Measurements from ENCODE around the gene ATP5F1D.

Gene ATP5F1D

DNA sequence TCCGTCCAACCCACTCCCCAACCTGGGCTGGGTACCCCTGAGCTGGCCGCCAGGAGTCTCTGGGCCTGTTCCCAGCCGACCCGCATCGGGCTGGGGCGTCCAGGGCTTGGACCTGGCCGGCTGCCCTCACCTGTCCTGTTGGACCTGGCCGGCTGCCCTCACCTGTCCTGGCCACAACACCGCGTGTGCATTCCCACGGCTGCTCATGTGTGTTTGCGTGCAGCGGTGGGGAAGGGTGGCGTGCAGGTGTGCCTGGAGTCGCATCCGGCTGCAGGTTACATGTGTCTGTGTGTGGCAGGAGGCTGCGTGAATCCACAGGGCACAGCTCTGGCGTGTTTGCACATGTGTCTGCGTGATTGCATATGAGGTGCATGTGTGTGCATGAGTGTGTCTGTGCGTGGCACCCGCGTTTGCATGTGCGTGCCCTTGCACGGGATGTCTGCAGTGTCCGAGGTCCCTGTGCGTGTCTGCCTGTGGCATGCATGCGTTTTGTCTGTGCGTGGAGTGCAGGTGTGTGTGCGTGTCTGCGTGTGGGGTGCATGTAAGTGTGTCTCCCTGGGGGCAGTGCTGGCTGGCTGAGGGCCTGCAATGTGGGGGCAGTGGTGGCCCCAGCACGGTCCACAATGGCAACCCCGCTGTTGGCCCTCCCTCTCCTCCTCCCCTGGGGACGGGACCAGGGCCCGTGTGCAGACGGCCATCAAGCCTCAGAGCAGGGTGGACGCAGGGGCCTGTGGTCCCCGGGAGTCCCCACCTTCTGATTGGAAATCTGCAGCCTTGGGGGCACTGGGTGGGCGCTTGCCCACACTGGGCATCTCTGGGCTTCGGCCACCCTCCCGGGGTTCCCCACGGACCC, 47.5 kb downstream of the ATP5F1D start:
- Histone ChIP-seq H2BK120ac (ENCODE audit: insufficient read depth, low read length, poor library complexity) (no peak overlapping the region), H3K27ac (ENCODE audit: low read depth, low read length) (no peak overlapping the region), H3K23ac (ENCODE audit: low read length) (no peak overlapping the region), H3K14ac (ENCODE audit: low read length) (no peak overlapping the region), H3K79me2 (ENCODE audit: control insufficient read depth, insufficient read depth, low read length, poor library complexity) (no peaks in the 10 kb centered on the region), H3K9me3 (ENCODE audit: insufficient read depth, low read depth, low read length) (no peaks in the 10 kb centered on the region), H4K91ac (ENCODE audit: low read depth, low read length) (no peak overlapping the region), H3K4ac (ENCODE audit: low read depth, low read length) (no peak overlapping the region), H3K4me2 (ENCODE audit: low read length) (no peak overlapping the region), H2AFZ (ENCODE audit: insufficient read depth, low read length, poor library complexity) (no peak overlapping the region), H3K9ac (ENCODE audit: low read length) (no peak overlapping the region), H4K8ac (ENCODE audit: low read depth, low read length) (no peak overlapping the region), H3K4me3 (ENCODE audit: low read depth, low read length) (no peak overlapping the region), H4K12ac (ENCODE audit: low read depth, low read length) (no peak overlapping the region), H2BK5ac (ENCODE audit: low read depth, low read length, poor library complexity) (no peak overlapping the region), H3K27me3 (ENCODE audit: insufficient read depth, low read length) (peaks cover 7% of the 10 kb centered on the region), H3K4me1 (ENCODE audit: control insufficient read depth in 1 of 2, insufficient read depth in 2 of 2, low read length in 2 of 2) (peaks cover 0 to 10% of the 10 kb centered on the region in 2 experiments), H2BK12ac (ENCODE audit: low read length) (no peak overlapping the region), H3K36me3 (ENCODE audit: control insufficient read depth in 1 of 2, insufficient read depth in 2 of 2, low read length in 2 of 2) (no peaks in the 10 kb centered on the region), H3K18ac (ENCODE audit: low read length) (no peak overlapping the region), H2AK5ac (ENCODE audit: low read length) (no peak overlapping the region), H3K79me1 (ENCODE audit: low read length) (no peaks in the 10 kb centered on the region)
- no CpG with 5 or more reads among the region's 41 CpGs for WGBS (ENCODE audit: extremely low coverage, insufficient coverage, insufficient read length)
- DNase-seq: peak in 1 of 2 donors; percentile 40

DNA sequence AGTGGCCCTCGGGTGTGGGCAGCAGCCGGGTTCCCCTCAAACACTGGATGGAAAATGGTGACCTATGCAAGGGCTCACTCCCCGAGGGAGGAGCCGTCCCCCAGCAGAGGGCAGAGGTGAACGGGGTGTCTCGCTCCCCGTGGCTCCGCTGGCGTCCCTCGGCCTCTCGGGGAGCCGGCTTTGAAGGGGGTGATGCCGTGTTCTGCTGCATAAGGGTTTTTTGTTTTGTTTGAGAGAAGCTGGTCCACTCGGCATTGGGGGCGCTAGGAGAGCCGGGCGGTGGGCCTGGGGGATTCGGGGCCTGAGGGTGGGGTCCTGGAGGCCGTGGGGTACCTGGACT, 48.1 kb downstream of the ATP5F1D start:
- Histone ChIP-seq H2BK12ac (ENCODE audit: low read length) (no peak overlapping the region), H3K36me3 (ENCODE audit: control insufficient read depth in 1 of 2, insufficient read depth in 2 of 2, low read length in 2 of 2) (no peaks in the 10 kb centered on the region), H3K79me1 (ENCODE audit: low read length) (no peaks in the 10 kb centered on the region), H3K23ac (ENCODE audit: low read length) (no peak overlapping the region), H3K4me2 (ENCODE audit: low read length) (no peak overlapping the region), H2AK5ac (ENCODE audit: low read length) (no peak overlapping the region), H3K9me3 (ENCODE audit: insufficient read depth, low read depth, low read length) (no peaks in the 10 kb centered on the region), H3K4me3 (ENCODE audit: low read depth, low read length) (no peak overlapping the region), H3K4me1 (ENCODE audit: control insufficient read depth in 1 of 2, insufficient read depth in 2 of 2, low read length in 2 of 2) (peaks cover 0 to 6% of the 10 kb centered on the region in 2 experiments), H3K9ac (ENCODE audit: low read length) (no peak overlapping the region), H3K27ac (ENCODE audit: low read depth, low read length) (no peak overlapping the region), H2BK5ac (ENCODE audit: low read depth, low read length, poor library complexity) (no peak overlapping the region), H3K79me2 (ENCODE audit: control insufficient read depth, insufficient read depth, low read length, poor library complexity) (no peaks in the 10 kb centered on the region), H3K18ac (ENCODE audit: low read length) (no peak overlapping the region), H4K8ac (ENCODE audit: low read depth, low read length) (no peak overlapping the region), H4K12ac (ENCODE audit: low read depth, low read length) (no peak overlapping the region), H2BK120ac (ENCODE audit: insufficient read depth, low read length, poor library complexity) (no peak overlapping the region), H3K27me3 (ENCODE audit: insufficient read depth, low read length) (peaks cover 7% of the 10 kb centered on the region), H2AFZ (ENCODE audit: insufficient read depth, low read length, poor library complexity) (no peak overlapping the region), H3K4ac (ENCODE audit: low read depth, low read length) (no peak overlapping the region), H3K14ac (ENCODE audit: low read length) (no peak overlapping the region), H4K91ac (ENCODE audit: low read depth, low read length) (no peak overlapping the region)
- WGBS (ENCODE audit: extremely low coverage, insufficient coverage, insufficient read length): no CpG with 5 or more reads among the region's 19 CpGs
- DNase-seq: no peak

DNA sequence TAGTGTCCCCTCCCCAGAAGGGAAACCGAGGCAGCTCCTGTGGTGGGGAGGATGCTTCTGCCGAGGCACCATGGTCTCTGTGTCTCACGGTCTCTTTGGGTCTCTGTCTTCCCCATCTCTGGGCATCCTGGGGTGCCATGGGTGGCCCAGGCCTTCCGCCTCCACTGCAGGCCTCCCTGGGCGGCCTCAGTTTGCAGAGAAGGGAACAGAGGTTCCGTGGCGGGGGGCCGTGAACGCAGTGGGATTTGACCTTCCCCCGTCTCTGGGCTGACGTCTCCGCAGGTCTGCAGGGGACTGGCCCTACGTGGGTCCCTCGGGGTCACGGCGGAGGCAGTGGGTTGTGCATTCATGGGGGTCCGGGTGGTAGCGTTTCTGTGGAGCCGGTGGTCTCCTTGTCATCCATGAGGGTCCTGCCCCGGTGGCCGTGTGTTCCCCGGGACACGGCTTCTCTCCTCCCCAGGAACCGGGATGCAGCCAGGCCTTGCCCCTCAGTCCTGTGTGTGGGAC, 48.7 kb downstream of the ATP5F1D start:
- Histone ChIP-seq H3K4me2 (ENCODE audit: low read length) (no peak overlapping the region), H3K4me1 (ENCODE audit: control insufficient read depth in 1 of 2, insufficient read depth in 2 of 2, low read length in 2 of 2) (peaks cover 0 to 6% of the 10 kb centered on the region in 2 experiments), H3K14ac (ENCODE audit: low read length) (no peak overlapping the region), H3K79me1 (ENCODE audit: low read length) (no peaks in the 10 kb centered on the region), H3K4me3 (ENCODE audit: low read depth, low read length) (no peak overlapping the region), H2BK120ac (ENCODE audit: insufficient read depth, low read length, poor library complexity) (no peak overlapping the region), H4K91ac (ENCODE audit: low read depth, low read length) (no peak overlapping the region), H4K8ac (ENCODE audit: low read depth, low read length) (no peak overlapping the region), H3K27me3 (ENCODE audit: insufficient read depth, low read length) (peaks cover 7% of the 10 kb centered on the region), H3K4ac (ENCODE audit: low read depth, low read length) (no peak overlapping the region), H3K9me3 (ENCODE audit: insufficient read depth, low read depth, low read length) (no peaks in the 10 kb centered on the region), H2BK12ac (ENCODE audit: low read length) (no peak overlapping the region), H2BK5ac (ENCODE audit: low read depth, low read length, poor library complexity) (no peak overlapping the region), H3K23ac (ENCODE audit: low read length) (no peak overlapping the region), H2AFZ (ENCODE audit: insufficient read depth, low read length, poor library complexity) (no peak overlapping the region), H3K27ac (ENCODE audit: low read depth, low read length) (no peak overlapping the region), H3K79me2 (ENCODE audit: control insufficient read depth, insufficient read depth, low read length, poor library complexity) (no peaks in the 10 kb centered on the region), H3K36me3 (ENCODE audit: control insufficient read depth in 1 of 2, insufficient read depth in 2 of 2, low read length in 2 of 2) (no peaks in the 10 kb centered on the region), H3K9ac (ENCODE audit: low read length) (no peak overlapping the region), H2AK5ac (ENCODE audit: low read length) (no peak overlapping the region), H3K18ac (ENCODE audit: low read length) (no peak overlapping the region), H4K12ac (ENCODE audit: low read depth, low read length) (no peak overlapping the region)
- no peak for DNase-seq
- WGBS (ENCODE audit: extremely low coverage, insufficient coverage, insufficient read length): no CpG with 5 or more reads among the region's 24 CpGs

DNA sequence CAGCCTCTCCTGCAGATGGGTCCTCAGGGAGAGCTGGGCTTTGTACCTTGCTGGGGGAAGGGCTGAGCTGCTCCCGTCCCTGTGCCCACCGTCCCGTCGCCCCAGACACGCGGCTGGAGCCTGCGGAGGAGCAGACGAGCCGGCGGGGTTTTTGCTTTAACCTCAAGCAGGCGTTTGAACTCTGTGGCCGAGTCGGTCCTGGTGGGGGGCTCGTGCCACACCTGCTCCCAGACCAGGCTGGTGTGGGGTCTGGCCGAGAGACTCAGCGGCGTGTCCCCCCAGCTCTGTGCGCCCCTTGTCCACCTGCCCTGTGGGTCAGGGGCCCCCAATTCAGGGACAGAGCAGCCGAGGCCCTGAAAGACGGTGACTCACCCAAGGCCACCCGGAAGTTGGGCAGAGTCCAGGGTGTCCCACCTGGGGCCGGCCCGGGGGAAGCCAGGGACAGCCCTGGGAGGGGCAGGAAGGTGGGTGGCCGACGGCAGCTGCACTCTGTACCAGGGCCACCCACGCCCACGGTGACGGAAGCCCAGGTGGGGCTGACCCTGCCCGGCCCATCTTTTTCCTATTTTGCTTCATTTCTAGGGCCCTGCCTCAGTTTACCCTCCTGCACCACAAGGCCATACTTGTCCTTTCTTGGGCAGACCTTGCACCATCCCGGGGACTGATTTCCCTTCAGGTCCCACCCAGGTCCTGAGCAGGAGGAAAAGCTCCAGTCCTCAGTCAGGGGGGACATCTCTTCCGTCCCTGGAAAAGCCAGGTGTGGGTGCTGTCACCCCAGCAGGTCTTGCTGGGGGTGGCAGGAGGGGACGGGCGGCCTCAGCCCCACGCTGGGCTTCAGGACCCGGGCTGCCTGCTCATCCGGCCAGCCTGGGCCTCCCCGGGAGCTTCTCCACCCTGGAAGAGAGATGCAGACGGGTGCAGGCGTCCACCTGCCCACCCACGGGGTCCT, 49.4 kb downstream of the ATP5F1D start:
- no peak overlapping the region for H2AFZ ChIP-seq (ENCODE audit: insufficient read depth, low read length, poor library complexity)
- H3K4ac ChIP-seq (ENCODE audit: low read depth, low read length): no peak overlapping the region

More for the DNA sequence above, 49.4 kb downstream of the ATP5F1D start:
- Histone ChIP-seq H2AK5ac (ENCODE audit: low read length) (no peak overlapping the region), H3K4me2 (ENCODE audit: low read length) (no peak overlapping the region), H3K23ac (ENCODE audit: low read length) (no peak overlapping the region), H3K18ac (ENCODE audit: low read length) (no peak overlapping the region), H4K8ac (ENCODE audit: low read depth, low read length) (no peak overlapping the region), H2BK120ac (ENCODE audit: insufficient read depth, low read length, poor library complexity) (no peak overlapping the region), H3K9ac (ENCODE audit: low read length) (no peak overlapping the region), H4K91ac (ENCODE audit: low read depth, low read length) (no peak overlapping the region), H3K4me3 (ENCODE audit: low read depth, low read length) (no peak overlapping the region), H4K12ac (ENCODE audit: low read depth, low read length) (no peak overlapping the region), H3K27ac (ENCODE audit: low read depth, low read length) (no peak overlapping the region), H2BK12ac (ENCODE audit: low read length) (no peak overlapping the region), H3K9me3 (ENCODE audit: insufficient read depth, low read depth, low read length) (no peaks in the 10 kb centered on the region), H3K79me2 (ENCODE audit: control insufficient read depth, insufficient read depth, low read length, poor library complexity) (no peaks in the 10 kb centered on the region), H2BK5ac (ENCODE audit: low read depth, low read length, poor library complexity) (no peak overlapping the region), H3K14ac (ENCODE audit: low read length) (no peak overlapping the region), H3K4me1 (ENCODE audit: control insufficient read depth in 1 of 2, insufficient read depth in 2 of 2, low read length in 2 of 2) (peaks cover 0 to 9% of the 10 kb centered on the region in 2 experiments), H3K36me3 (ENCODE audit: control insufficient read depth in 1 of 2, insufficient read depth in 2 of 2, low read length in 2 of 2) (no peaks in the 10 kb centered on the region), H3K27me3 (ENCODE audit: insufficient read depth, low read length) (peaks cover 5% of the 10 kb centered on the region), H3K79me1 (ENCODE audit: low read length) (no peaks in the 10 kb centered on the region)
- DNase-seq: no peak
- WGBS (ENCODE audit: extremely low coverage, insufficient coverage, insufficient read length): no CpG with 5 or more reads among the region's 40 CpGs
